NCI-H69 (cell line): ENCODE measurements around the gene EPOP.

ENCODE experiments used
- DNase-seq: peaks from one replicate; lab custom pipeline; 2025; lab: John Stamatoyannopoulos, UW

The EPOP gene

DNA sequence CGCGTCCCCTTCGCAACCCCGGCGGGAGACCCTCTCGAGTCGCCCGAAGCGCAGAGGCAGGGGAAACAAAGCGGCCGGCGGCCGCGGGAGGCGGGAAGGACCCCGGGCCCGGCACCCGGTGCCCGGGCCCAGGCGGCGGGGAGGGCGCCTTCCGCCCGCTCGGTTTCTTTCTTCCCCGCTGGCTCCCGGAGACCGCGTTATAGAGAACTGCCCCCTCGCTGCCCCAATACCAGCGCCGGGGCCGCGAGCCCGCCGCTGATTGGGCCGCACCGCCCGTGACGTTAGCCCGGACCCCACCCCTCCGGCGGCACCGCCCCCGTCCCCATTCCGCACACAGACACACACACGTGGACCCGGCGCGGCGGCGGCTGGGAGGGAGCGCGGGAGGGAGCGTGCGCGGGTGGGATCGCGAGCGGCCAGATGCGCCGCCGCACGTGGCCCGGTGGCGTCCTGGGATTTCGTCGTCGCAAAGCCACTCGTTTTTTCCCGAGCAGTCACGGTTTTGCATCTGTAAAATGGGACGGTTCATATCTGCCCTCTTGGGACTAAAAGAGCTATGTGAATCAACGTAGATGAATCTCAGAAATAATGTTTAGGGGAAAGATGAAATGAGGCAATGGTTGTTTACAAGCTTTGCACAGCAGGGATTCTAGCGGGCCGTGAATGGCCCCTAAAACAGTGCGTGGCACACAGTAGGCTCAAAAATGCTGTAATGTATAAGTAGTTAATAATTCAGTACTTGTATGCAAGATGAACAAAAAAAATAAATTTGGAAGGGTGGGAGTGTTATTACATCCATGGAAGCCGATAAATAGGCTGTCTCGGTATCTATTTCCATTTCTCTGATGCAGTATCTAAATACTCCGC, at the start of gene EPOP:
Gene EPOP (minus strand): TSS at position 209 of the 867 bp plus-strand sequence. CDS start 462 bp downstream, outside the sequence.
- DNase-seq = peak; percentile 96

GRCh38 chr17:38721802-38722201, 47.0 kb upstream of the EPOP start:
- no peak for DNase-seq

DNA sequence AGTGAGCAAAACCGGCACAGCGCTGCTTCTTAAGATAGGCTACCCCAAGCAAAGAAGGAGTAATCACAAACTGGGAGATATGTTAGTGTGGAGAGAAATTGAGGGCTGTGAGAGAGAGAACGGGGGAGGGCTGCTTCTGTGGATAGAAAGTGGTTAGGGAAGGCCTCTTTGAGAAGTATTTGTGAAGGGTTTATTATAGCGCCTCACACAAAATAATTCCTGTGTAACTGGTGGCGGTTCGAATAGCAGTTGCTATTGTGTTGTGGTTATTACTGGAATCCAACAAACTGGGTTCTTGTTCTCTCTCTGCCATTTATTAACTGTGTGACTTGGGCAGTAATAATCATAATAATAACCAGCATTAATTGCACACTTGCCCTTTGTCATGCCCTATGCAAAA, 46.2 kb upstream of the EPOP start:
- DNase-seq = no peak

DNA sequence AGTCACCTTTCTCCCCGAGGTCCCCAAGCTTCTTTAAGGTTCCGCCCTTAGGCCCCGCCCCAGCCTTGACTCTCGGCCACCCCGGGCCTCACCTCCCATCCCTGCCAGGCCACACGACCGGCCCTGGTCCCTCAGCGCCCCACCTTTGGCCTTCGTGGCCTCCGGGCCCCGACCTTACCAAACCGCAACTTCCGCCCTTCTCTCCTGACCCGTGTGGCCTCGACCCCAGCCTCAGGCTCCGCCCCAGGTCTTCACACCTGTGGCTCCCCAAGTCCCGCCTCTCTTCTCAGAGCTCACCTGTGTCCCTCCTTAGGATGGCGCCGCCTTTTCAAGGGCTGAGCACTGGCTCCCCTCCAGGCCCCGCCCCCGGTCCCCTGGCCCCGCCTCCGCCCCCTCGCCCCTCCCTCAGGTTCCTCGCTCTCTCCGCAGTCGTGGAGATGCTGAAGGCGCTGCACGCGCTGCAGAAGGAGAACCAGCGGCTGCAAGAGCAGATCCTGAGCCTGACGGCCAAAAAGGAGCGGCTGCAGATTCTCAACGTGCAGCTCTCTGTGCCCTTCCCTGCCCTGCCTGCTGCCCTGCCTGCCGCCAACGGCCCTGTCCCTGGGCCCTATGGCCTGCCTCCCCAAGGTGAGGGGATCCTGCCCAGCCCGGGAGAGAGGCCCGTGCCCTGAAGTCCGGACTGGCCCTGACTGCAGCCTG, 45.3 kb upstream of the EPOP start:
- DNase-seq = no peak

DNA sequence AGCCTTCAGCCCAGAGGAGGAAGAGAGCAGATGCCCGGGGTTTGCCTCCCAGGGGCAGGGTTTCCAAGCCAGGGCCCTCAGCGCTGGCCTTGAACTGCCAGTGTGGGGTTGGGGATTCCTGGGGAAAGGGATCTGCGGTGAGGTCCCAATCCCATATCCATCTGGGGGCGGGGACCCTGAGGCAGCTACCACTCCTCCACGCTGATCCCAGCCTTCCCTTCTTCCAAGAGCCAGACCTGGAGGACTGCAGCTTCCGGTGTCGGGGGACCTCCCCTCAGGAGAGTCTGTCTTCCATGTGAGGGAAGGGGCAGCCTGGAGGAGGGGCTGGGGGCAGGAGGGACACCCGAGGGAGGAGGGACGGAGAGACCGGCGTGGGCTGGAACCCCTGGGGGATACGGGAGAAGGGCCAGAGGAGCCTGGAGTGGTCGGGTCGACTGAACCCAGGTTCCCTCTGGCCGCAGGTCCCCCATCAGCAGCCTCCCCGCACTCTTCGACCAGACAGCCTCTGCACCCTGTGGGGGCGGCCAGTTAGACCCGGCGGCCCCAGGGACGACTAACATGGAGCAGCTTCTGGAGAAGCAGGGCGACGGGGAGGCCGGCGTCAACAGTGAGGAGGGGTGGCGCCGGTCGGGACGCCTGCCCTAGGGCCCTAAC, 44.7 kb upstream of the EPOP start:
- no peak for DNase-seq

DNA sequence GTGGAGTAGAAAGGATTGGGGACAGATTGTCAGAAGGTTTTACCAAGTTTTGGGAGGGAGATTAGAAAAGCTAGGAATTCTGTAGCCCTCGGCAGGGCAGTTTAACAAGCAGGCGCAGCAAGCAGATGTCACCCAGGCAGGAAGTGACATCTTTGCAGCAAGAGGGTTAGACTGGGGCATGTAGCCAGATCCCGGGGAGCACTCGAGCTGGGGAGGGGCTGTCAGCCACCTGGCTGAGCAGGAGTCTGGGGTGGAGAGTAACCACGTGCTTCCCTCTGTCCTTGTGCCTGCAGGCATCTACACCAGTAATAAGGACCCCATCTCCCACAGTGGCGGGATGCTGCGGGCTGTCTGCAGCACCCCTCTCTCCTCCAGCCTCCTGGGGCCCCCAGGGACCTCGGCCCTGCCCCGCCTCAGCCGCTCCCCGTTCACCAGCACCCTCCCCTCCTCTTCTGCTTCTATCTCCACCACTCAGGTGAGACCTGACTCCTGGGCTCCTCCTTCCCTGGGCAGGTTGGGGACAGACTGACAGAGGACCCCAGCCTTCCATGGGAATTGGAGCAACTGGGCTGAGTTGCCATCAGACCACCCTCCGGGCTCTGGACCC, 42.5 kb upstream of the EPOP start:
- DNase-seq = peak; percentile 20

GRCh38 chr17:38716368-38717005, 41.7 kb upstream of the EPOP start:
- DNase-seq = no peak

- DNase-seq = no peak
These were observed 40.6 kb upstream of the EPOP start for GRCh38 chr17:38715216-38715943.

GRCh38 chr17:38713456-38714075, 38.8 kb upstream of the EPOP start:
- peak; percentile 35 for DNase-seq

DNA sequence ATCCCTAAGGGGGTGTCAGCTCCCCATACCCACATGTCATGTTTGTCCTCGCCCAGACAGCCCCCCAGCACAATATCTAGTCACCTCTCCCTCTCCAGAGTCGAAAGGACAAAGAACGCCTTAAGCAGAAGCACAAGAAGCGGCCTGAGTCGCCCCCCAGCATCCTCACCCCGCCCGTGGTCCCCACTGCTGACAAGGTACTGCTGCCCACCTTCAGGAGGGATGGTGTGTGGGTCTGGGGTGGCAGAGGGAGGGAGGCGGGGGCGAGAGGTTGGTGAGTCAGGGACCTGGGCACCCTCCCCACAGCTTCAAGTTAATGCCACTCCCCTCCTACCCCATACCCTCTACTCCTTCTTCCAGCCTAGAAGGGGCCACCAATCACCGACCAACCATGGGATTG, 37.8 kb upstream of the EPOP start:
- no peak for DNase-seq

- DNase-seq = no peak
These were observed 37.2 kb upstream of the EPOP start for GRCh38 chr17:38711792-38712571.

GRCh38 chr17:38710985-38711384, 36.2 kb upstream of the EPOP start:
- no peak for DNase-seq

DNA sequence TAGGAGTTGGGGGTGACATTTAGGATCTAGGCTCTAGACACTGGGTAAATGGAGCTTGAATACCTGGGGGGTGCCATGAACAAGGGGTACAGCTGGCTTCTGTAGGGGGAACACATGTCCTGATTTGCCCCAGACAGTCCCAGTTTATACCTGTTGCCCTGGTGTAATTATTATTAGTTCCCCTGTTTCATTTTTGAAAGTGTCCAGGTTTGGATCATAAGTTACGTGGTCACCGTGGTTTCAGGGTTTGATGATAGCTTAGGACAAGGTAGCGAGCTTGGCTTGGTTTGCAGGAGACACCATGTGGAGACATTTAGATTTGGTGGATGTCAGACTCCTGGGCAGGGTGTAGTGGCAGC, 35.8 kb upstream of the EPOP start:
- no peak for DNase-seq

GRCh38 chr17:38709864-38710603, 35.3 kb upstream of the EPOP start:
- no peak for DNase-seq

DNA sequence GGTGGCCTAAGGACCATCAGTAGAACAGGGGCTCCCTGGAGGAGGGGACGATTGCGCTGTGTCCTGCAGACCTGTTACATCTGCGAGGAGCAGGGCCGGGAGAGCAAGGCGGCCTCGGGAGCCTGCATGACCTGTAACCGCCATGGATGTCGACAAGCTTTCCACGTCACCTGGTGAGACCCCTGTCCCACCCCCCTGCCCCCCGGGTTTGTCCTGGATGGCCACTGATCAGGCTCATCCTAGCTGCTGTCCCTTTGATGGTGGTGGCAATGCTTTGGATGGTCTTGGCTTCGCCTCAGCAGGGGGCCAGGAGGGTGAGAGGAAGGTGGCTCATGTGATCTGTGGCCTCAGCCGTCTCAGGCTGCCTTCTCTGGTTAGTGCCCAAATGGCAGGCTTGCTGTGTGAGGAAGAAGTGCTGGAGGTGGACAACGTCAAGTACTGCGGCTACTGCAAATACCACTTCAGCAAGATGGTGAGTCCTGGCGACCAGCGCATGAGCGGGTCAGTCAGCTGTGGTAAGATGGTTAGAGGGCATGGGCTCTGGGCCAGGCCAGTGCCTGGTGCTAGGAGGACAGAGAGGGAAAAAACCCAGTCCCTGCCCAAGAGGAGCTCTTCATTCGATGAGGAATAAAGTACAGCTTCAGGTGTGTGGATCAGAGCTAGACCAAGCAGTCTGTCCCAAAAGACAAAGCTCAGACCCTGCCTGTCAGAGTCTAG, 34.5 kb upstream of the EPOP start:
- DNase-seq = no peak

DNA sequence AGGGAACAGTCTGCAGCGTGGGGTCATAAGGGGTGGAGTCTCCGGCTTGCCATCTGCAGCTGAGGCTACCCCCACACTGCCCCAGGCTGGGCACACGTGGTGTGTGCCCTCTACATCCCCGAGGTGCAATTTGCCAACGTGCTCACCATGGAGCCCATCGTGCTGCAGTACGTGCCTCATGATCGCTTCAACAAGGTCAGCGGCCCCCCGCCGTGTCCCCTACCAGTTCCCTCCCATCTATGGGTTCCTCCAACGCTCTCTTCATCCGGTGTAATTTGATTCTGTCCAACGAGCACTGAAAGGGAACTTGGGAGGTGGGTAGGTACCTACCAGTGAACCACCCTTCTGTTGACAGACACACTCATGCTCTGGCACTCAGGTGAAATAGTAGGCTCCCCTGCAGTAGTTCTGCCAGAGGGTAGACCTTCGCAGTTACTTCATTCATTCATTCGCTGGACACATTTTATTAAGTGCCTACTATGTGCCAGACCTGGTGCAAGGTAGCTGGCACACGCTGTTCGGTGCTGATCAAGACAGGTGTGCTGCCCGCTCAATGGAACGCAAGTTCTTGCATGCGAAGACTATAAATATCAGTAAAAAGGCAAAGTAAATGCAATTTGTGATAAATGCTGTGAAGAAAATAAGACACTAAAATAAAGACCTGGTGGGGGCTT, 33.1 kb upstream of the EPOP start:
- peak; percentile 91 for DNase-seq

- peak; percentile 61 for DNase-seq
These were observed 31.9 kb upstream of the EPOP start for GRCh38 chr17:38706505-38707216.
